Panc1 (cell line): Measurements from ENCODE around the gene DPP7. TPM values are rescaled to one million over a fixed set of nuclear protein-coding genes. Genes with fewer than 3 reads are reported as not detected.
A peak's percentile ranks its signal among the peaks of the same experiment; 100 is the strongest.

ENCODE experiments used
- ATAC-seq: fragments of 200-7000 bp; cut with Tn5 transposase; 2 replicates; pipeline ENCODE4 v1.9.1; 2020; ENCODE audit warnings: mild to moderate bottlenecking, moderate library complexity
- BruUV-seq: library from RNA; stranded (reverse); fragments of 400-500 nt; replicated peaks from 2 replicates; lab custom pipeline; 2021; lab: Mats Ljungman, UMichigan
- CTCF ChIA-PET: fragments of 300-600 bp; sonication (Branson Sonifier 250); formaldehyde crosslinking; loops from one replicate; lab custom pipeline; 2022; ENCODE audit warnings: antibody characterized with exemption; lab: Charles Lee
- POLR2A ChIA-PET: fragments of 300-600 bp; sonication (Branson Sonifier 250); formaldehyde crosslinking; loops from one replicate; lab custom pipeline; 2022; ENCODE audit warnings: antibody characterized with exemption; lab: Charles Lee
- DNase-seq: peaks from one replicate; pipeline ENCODE4 v3.0.0-alpha.2; 2010; ENCODE audit warnings: low read depth, low spot score
- H3K27ac ChIP-seq: 2 replicates; pipeline ENCODE4 v1.5.1; 2011; ENCODE audit warnings: mild to moderate bottlenecking, low read length, inconsistent platforms
- H3K27me3 ChIP-seq: fragments of 200-500 bp; sonication (Bioruptor generic); 2 replicates; pipeline ENCODE4 v1.6.0; 2014; ENCODE audit warnings: low read length, inconsistent platforms; ENCODE audit not compliant: control insufficient read depth, insufficient read depth
- H3K36me3 ChIP-seq: fragments of 200-500 bp; sonication (Bioruptor generic); 2 replicates; pipeline ENCODE4 v1.5.1; 2014; ENCODE audit warnings: inconsistent platforms, mild to moderate bottlenecking, low read length, moderate library complexity; ENCODE audit not compliant: control insufficient read depth, insufficient read depth
- H3K4me1 ChIP-seq: 2 replicates; pipeline ENCODE4 v1.5.1; 2011; ENCODE audit warnings: inconsistent platforms, mild to moderate bottlenecking, low read length, moderate library complexity; ENCODE audit not compliant: control insufficient read depth, insufficient read depth
- H3K4me3 ChIP-seq, 2 experiments: 2 replicates each; pipeline ENCODE4 v1.5.1; 2011 to 2012; ENCODE audit warnings: low read depth in 2 of 2, low read length in 2 of 2, mild to moderate bottlenecking in 2 of 2, inconsistent platforms in 1 of 2, moderate library complexity in 1 of 2
- H3K9me3 ChIP-seq: fragments of 200-500 bp; sonication (Bioruptor generic); 2 replicates; pipeline ENCODE4 v1.5.1; 2014; ENCODE audit warnings: low read depth, mild to moderate bottlenecking, inconsistent platforms, low read length, moderate library complexity; ENCODE audit not compliant: control insufficient read depth, insufficient read depth
- POLR2AphosphoS5 ChIP-seq: IDR thresholded peaks from 2 replicates; pipeline ENCODE4 v1.6.1; 2012; ENCODE audit warnings: mild to moderate bottlenecking, low read depth, low read length, moderate library complexity
- REST ChIP-seq, 2 experiments: IDR thresholded peaks; 2 replicates each; pipeline ENCODE4 v1.6.1; 2011 to 2012; ENCODE audit warnings: low read depth in 2 of 2, control low read depth in 1 of 2, low read length in 1 of 2, mild to moderate bottlenecking in 1 of 2, moderate library complexity in 1 of 2; ENCODE audit not compliant: insufficient read depth in 1 of 2
- SIN3A ChIP-seq: IDR thresholded peaks from 2 replicates; pipeline ENCODE4 v1.6.1; 2012; ENCODE audit warnings: low read depth, mild to moderate bottlenecking, low read length, moderate library complexity, borderline replicate concordance; ENCODE audit not compliant: insufficient read depth
- TCF7L2 ChIP-seq: IDR thresholded peaks from 2 replicates; pipeline ENCODE4 v1.6.1; 2011; ENCODE audit warnings: mild to moderate bottlenecking, low read depth, low read length, inconsistent platforms
- in situ Hi-C: cut with HindIII; loops from 2 replicates; pipeline ENCODE4 v1.10.0; 2016; ENCODE audit warnings: low sequenced_read_pairs, low pct_unique_long_range_greater_than_20kb
- intact Hi-C: fragments of 100-400 bp; cut with micrococcal nuclease; formaldehyde crosslinking; loops from one replicate; pipeline ENCODE4 v1.10.0; 2022; ENCODE audit not compliant: unreplicated experiment
- total RNA-seq: library from RNA; stranded (reverse); gene quantifications from one replicate; pipeline ENCODE4 v1.2.1, GENCODE V29; 2021; ENCODE audit not compliant: unreplicated experiment
- TF ChIP-seq, protein P1 (sequence below): fragments of 450-650 bp; IDR thresholded peaks from 2 replicates; pipeline ENCODE4 v1.5.1; 2017; ENCODE audit warnings: mild to moderate bottlenecking

Gene DPP7
- total RNA-seq, 1 experiment from 2014 or later = 236 TPM

- Histone ChIP-seq H3K27me3 (no peaks in the 10 kb centered on the region), H3K36me3 (no peaks in the 10 kb centered on the region), H3K27ac (no peak overlapping the region), H3K9me3 (no peaks in the 10 kb centered on the region), H3K4me1 (peaks cover 4% of the 10 kb centered on the region; the same call in 1 of the 2 replicates), H3K4me3 (peak overlapping the region; percentile 38 to 57)
- ATAC-seq (peak; percentile 74), DNase-seq (no peak)
- no TSS peak for BruUV-seq
- in situ Hi-C loops = no loop called here
- ChIA-PET POLR2A (interaction anchor here (0.7 kb wide), 1 partner anchor 97 kb away, joined by 17 read pairs; no protein-coding TSS in a partner anchor), CTCF (no interaction called here)
- intact Hi-C loops = no loop called here
- no peak for TF ChIP-seq REST (IDR thresholded peaks at IDR 0.05; ENCODE audit: insufficient read depth in 1 of 2, low read depth in 2 of 2, low read length in 1 of 2)
- TF ChIP-seq TCF7L2 = no peak
- TF ChIP-seq, protein P1, sequence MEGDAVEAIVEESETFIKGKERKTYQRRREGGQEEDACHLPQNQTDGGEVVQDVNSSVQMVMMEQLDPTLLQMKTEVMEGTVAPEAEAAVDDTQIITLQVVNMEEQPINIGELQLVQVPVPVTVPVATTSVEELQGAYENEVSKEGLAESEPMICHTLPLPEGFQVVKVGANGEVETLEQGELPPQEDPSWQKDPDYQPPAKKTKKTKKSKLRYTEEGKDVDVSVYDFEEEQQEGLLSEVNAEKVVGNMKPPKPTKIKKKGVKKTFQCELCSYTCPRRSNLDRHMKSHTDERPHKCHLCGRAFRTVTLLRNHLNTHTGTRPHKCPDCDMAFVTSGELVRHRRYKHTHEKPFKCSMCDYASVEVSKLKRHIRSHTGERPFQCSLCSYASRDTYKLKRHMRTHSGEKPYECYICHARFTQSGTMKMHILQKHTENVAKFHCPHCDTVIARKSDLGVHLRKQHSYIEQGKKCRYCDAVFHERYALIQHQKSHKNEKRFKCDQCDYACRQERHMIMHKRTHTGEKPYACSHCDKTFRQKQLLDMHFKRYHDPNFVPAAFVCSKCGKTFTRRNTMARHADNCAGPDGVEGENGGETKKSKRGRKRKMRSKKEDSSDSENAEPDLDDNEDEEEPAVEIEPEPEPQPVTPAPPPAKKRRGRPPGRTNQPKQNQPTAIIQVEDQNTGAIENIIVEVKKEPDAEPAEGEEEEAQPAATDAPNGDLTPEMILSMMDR = no peak
- no peak for TF ChIP-seq POLR2AphosphoS5
- TF ChIP-seq SIN3A = no peak
Measured at GRCh38 chr9:137156567-137157375, 42.2 kb upstream of the DPP7 start.

DNA sequence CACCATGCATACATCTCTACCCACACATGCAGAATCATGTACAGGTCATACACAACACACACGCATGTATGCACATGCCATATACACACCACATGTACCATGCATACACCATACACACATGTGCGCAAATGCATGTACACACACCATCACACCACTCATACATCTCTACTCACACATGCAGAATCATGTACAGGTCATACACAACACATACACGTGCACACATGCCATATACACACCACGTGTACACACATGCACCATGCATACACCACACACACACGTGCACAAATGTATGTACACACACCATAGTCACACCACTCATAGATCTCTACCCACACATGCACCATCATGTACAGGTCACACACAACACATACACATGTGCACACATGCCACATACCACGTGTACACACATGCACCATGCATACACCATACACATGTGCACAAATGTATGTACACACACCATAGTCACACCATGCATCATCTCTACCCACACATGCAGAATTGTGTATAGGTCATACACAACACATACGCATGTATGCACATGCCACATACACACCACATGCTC is 38.4 kb upstream of the DPP7 start:
- Histone ChIP-seq H3K27ac (no peak overlapping the region), H3K36me3 (no peaks in the 10 kb centered on the region), H3K27me3 (no peaks in the 10 kb centered on the region), H3K4me3 (no peak overlapping the region), H3K4me1 (no peaks in the 10 kb centered on the region; the same call in 1 of the 2 replicates), H3K9me3 (no peaks in the 10 kb centered on the region)
- in situ Hi-C loops = no loop called here
- ChIA-PET POLR2A (no interaction called here), CTCF (no interaction called here)
- TF ChIP-seq POLR2AphosphoS5 (no peak), REST (IDR thresholded peaks at IDR 0.05; ENCODE audit: insufficient read depth in 1 of 2, low read depth in 2 of 2, low read length in 1 of 2) (no peak), TCF7L2 (no peak), SIN3A (no peak)
- TF ChIP-seq, protein P1 = no peak
- DNase-seq (no peak), ATAC-seq (no peak)
- BruUV-seq = no TSS peak
- intact Hi-C loops = no loop called here
